Smooth muscle cell (in vitro differentiated cells): Measurements from ENCODE around the gene SIAH2. TPM values are rescaled to one million over a fixed set of nuclear protein-coding genes. Genes with fewer than 3 reads are reported as not detected.

ENCODE experiments used
- DNase-seq: peaks from one replicate; lab custom pipeline; 2025; ENCODE audit not compliant: unreplicated experiment; lab: John Stamatoyannopoulos, UW
- H2AFZ ChIP-seq: fragments of 200-600 bp; sonication (generic); 2 replicates; pipeline ENCODE4 v1.6.0; 2016; ENCODE audit warnings: antibody characterized with exemption, low read depth, mild to moderate bottlenecking
- H3F3A ChIP-seq: fragments of 200-600 bp; sonication (generic); 2 replicates; pipeline ENCODE4 v1.6.0; 2017; ENCODE audit warnings: antibody characterized with exemption, low read depth
- H3K27ac ChIP-seq: fragments of 200-600 bp; sonication (generic); 2 replicates; pipeline ENCODE4 v1.5.1; 2016; ENCODE audit warnings: low read depth, mild to moderate bottlenecking
- H3K27me3 ChIP-seq: fragments of 200-600 bp; sonication (generic); 2 replicates; pipeline ENCODE4 v1.6.1; 2016; ENCODE audit warnings: low read depth, mild to moderate bottlenecking
- H3K36me3 ChIP-seq: fragments of 200-600 bp; sonication (generic); 2 replicates; pipeline ENCODE4 v1.5.1; 2016; ENCODE audit warnings: low read depth
- H3K4me1 ChIP-seq: fragments of 200-600 bp; sonication (generic); 2 replicates; pipeline ENCODE4 v1.5.1; 2016; ENCODE audit warnings: low read depth
- H3K4me2 ChIP-seq: fragments of 200-600 bp; sonication (generic); 2 replicates; pipeline ENCODE4 v1.6.0; 2016; ENCODE audit warnings: mild to moderate bottlenecking
- H3K4me3 ChIP-seq: fragments of 200-600 bp; sonication (generic); 2 replicates; pipeline ENCODE4 v1.5.1; 2016; ENCODE audit warnings: mild to moderate bottlenecking
- H3K79me2 ChIP-seq: fragments of 200-600 bp; sonication (generic); 2 replicates; pipeline ENCODE4 v1.6.0; 2016; ENCODE audit warnings: low read depth, mild to moderate bottlenecking
- H3K9ac ChIP-seq: fragments of 200-600 bp; sonication (generic); 2 replicates; pipeline ENCODE4 v1.6.0; 2016; ENCODE audit warnings: low read depth
- H3K9me3 ChIP-seq: fragments of 200-600 bp; sonication (generic); replicated peaks from 2 replicates; pipeline ENCODE4 v1.5.1; 2016; ENCODE audit warnings: low read depth
- H4K20me1 ChIP-seq: fragments of 200-600 bp; sonication (generic); 2 replicates; pipeline ENCODE4 v1.6.0; 2016; ENCODE audit warnings: low read depth
- WGBS: methylation state at CpG from one replicate; pipeline ENCODE4 v1.1.7; 2016; ENCODE audit warnings: low lambda C conversion rate; 5-methylcytosine and 5-hydroxymethylcytosine counted together
- polyA plus RNA-seq: library from polyadenylated mRNA; unstranded; fragments of >200 nt; fragmentation: Nextera tagmentation; extraction: Ambion mirVana; gene quantifications from 2 replicates; pipeline ENCODE4 v1.2.1, GENCODE V29; 2016
- total RNA-seq: library from RNA; depleted of rRNA; stranded (reverse); fragments of >200 nt; gene quantifications from 2 replicates; pipeline ENCODE4 v1.2.3, GENCODE V29; 2014
- TF ChIP-seq, protein P1 (sequence below): fragments of 200-600 bp; sonication (generic); IDR thresholded peaks from 2 replicates; pipeline ENCODE4 v1.5.1; 2017; ENCODE audit warnings: borderline replicate concordance, mild to moderate bottlenecking, antibody characterized with exemption; ENCODE audit not compliant: insufficient read depth, poor library complexity, severe bottlenecking

SIAH2 gene
- total and polyA plus RNA-seq, 2 experiments from 2014 or later, result 43.9 to 44.9 TPM

DNA sequence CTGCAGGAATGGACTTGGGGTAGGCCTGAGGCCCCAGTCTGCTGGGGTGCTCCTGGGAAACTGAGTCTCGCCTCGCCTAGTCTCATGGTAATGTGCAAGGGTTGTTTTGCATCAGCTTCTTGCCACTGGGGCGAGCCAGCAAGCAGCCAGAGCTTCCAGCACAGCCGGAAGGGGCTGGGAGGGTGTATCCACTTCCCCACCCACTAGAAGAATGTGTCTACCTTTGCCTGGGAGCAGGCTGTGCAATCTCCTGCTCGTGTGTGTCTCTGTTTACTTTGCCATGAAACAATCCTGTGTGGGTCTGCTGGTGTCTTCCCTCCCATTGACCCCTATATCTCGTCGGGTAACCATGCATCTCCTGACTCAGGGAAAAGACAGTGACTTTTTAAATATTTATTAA lies 37.4 kb downstream of the SIAH2 start:
- Histone ChIP-seq H2AFZ (no peak overlapping the region), H3K27ac (no peak overlapping the region), H3K4me2 (no peak overlapping the region), H4K20me1 (no peaks in the 10 kb centered on the region), H3K4me3 (no peak overlapping the region), H3F3A (no peaks in the 10 kb centered on the region), H3K79me2 (no peaks in the 10 kb centered on the region), H3K9me3 (no peaks in the 10 kb centered on the region), H3K9ac (no peak overlapping the region), H3K4me1 (peaks cover 2% of the 10 kb centered on the region), H3K36me3 (no peaks in the 10 kb centered on the region), H3K27me3 (no peaks in the 10 kb centered on the region)
- TF ChIP-seq, protein P1, sequence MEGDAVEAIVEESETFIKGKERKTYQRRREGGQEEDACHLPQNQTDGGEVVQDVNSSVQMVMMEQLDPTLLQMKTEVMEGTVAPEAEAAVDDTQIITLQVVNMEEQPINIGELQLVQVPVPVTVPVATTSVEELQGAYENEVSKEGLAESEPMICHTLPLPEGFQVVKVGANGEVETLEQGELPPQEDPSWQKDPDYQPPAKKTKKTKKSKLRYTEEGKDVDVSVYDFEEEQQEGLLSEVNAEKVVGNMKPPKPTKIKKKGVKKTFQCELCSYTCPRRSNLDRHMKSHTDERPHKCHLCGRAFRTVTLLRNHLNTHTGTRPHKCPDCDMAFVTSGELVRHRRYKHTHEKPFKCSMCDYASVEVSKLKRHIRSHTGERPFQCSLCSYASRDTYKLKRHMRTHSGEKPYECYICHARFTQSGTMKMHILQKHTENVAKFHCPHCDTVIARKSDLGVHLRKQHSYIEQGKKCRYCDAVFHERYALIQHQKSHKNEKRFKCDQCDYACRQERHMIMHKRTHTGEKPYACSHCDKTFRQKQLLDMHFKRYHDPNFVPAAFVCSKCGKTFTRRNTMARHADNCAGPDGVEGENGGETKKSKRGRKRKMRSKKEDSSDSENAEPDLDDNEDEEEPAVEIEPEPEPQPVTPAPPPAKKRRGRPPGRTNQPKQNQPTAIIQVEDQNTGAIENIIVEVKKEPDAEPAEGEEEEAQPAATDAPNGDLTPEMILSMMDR, result no peak
- no peak for DNase-seq
- WGBS, result 94% methylated on average over 7 of the region's 7 CpGs

DNA sequence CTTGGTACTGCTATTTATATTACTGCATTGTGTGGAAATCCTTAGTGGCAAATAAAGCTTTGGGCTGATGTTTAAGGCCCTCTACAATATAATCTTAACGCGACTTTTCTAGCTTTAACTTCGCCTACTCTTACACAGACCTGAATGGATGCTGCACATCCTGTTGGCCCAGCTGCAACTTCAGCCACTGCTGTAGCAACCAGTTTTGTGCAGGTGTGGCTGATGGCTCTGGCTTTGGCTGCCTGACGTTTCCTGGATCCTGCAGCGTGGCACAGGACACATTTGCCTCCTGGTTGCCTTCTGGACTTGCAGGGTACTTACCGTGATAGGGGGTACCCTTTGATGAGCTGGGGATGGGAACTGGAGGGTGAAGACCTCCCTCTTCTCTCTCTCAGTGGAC lies 39.0 kb downstream of the SIAH2 start:
- Histone ChIP-seq H4K20me1 (no peaks in the 10 kb centered on the region), H3K9me3 (no peaks in the 10 kb centered on the region), H2AFZ (no peak overlapping the region), H3K27me3 (no peaks in the 10 kb centered on the region), H3K4me3 (no peak overlapping the region), H3K79me2 (no peaks in the 10 kb centered on the region), H3K4me1 (peaks cover 2% of the 10 kb centered on the region), H3K36me3 (no peaks in the 10 kb centered on the region), H3K27ac (no peak overlapping the region), H3K9ac (no peak overlapping the region), H3K4me2 (no peak overlapping the region), H3F3A (no peaks in the 10 kb centered on the region)
- TF ChIP-seq, protein P1, result no peak
- 92% methylated on average over 6 of the region's 6 CpGs for WGBS
- no peak for DNase-seq

DNA sequence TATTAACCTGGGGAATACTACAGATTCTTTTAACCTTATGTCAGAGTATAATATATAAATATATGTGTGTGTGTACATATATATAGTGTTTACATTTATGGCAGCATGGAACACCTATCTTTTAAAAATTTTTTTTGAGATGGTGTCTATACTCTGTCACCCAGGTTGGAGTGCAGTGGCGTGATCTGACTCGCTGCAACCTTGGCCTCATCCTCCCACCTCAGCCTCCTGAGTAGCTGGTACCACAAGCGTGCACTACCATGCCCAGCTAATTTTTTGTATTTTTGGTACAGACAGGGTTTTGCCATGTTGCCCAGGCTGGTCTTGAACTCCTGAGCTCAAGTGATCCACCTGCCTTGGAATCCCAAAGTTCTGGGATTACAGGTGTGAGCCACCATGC lies 40.7 kb downstream of the SIAH2 start:
- 96% methylated on average over 3 of the region's 3 CpGs for WGBS
- Histone ChIP-seq H3K27me3 (no peaks in the 10 kb centered on the region), H3K27ac (no peak overlapping the region), H2AFZ (no peak overlapping the region), H3K4me1 (peaks cover 2% of the 10 kb centered on the region), H3K9ac (no peak overlapping the region), H3K79me2 (no peaks in the 10 kb centered on the region), H4K20me1 (no peaks in the 10 kb centered on the region), H3K36me3 (no peaks in the 10 kb centered on the region), H3K4me3 (no peak overlapping the region), H3F3A (no peaks in the 10 kb centered on the region), H3K9me3 (no peaks in the 10 kb centered on the region), H3K4me2 (no peak overlapping the region)
- no peak for DNase-seq
- TF ChIP-seq, protein P1, result no peak

DNA sequence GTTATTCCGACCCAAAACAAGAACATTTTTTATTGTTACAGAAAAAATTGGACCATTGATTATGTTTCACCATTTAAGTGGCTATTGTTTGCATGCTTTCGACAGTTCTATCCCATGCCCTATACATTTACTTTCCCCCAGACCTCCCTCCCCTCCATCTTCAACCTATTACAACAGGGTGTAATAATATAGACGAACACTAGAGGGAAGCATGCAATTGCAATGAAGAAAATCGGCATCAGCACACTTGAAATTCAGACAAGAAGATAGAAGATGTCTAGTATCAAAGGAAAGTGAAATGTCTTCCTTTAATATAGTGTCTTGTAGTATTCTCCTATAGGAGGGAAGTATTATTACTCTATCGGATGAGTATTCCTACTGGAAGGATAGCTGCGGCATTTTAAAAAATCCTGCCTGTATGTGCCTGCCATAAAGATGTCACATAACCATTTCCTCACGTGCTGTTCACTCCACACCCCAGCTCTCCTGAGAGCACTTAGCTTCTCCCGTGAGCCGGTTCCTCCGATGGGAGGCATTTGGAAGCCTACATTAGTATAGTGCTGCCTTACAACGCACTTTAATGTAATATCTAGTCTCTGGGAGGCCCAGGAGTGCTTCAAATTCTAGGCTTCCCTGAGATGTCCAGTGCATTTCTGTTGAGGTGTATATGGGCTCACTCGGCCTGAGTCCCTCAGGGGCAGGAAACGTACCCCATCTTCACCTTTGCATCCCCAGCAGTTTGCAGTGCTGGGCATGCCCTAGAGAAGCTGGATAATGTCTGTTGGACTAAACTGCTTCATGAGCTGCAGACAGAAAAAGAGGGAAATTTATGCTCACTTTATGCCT lies 41.5 kb downstream of the SIAH2 start:
- DNase-seq, result no peak
- H2AFZ ChIP-seq, result no peak overlapping the region

More for the DNA sequence above, 41.5 kb downstream of the SIAH2 start:
- H3K4me2 ChIP-seq, result peak overlapping the region; percentile 22
- no peak overlapping the region for H3K27ac ChIP-seq
- H3K9ac ChIP-seq, result no peak overlapping the region
- H3K4me1 ChIP-seq, result peaks cover 2% of the 10 kb centered on the region
- no peaks in the 10 kb centered on the region for H3K27me3 ChIP-seq
- no peaks in the 10 kb centered on the region for H3F3A ChIP-seq
- TF ChIP-seq, protein P1, result peak; percentile 83
- no peaks in the 10 kb centered on the region for H3K36me3 ChIP-seq
- no peak overlapping the region for H3K4me3 ChIP-seq
- H3K9me3 ChIP-seq, result no peaks in the 10 kb centered on the region
- WGBS, result 35% methylated on average over 13 of the region's 13 CpGs
- no peaks in the 10 kb centered on the region for H3K79me2 ChIP-seq
- no peaks in the 10 kb centered on the region for H4K20me1 ChIP-seq
